Right ventricle myocardium inferior (tissue), 1 donor: Measurements from ENCODE around the gene ZNF554. TPM values are rescaled to one million over a fixed set of nuclear protein-coding genes. Genes with fewer than 3 reads are reported as not detected.

ENCODE experiments used
- ATAC-seq: fragments of 200-7000 bp; cut with Tn5 transposase; one replicate; pipeline ENCODE4 v1.9.1; 2020; ENCODE audit warnings: mild to moderate bottlenecking, moderate library complexity
- DNase-seq: peaks from one replicate; pipeline ENCODE4 v3.0.0; 2021; ENCODE audit errors: missing footprints
- intact Hi-C: fragments of 100-400 bp; cut with DNase I; formaldehyde crosslinking; loops from one replicate; pipeline ENCODE4 v1.11.0; 2022
- long read RNA-seq: library from polyadenylated mRNA; unstranded; transcript quantifications from one replicate; pipeline ENCODE4 v2.0.0, GENCODE V29; 2021
- total RNA-seq: library from RNA; stranded (reverse); fragmentation: NEBNext Ultra II Directional; extraction: Animal tissue kit (Norgen Biotek cat#: 25700); gene quantifications from one replicate; pipeline ENCODE4 v1.2.1, GENCODE V29; 2021
- donor health status: DM: no; HTN: yes; CAD: no; lungs with severe emphysema.

ZNF554 gene
- total RNA-seq: 3.7 TPM
- long read RNA-seq, partial matches to known transcripts: 0 of 5 reads
- long read RNA-seq, other reads (novel, unspliced or antisense): 1 of 5 reads

DNA sequence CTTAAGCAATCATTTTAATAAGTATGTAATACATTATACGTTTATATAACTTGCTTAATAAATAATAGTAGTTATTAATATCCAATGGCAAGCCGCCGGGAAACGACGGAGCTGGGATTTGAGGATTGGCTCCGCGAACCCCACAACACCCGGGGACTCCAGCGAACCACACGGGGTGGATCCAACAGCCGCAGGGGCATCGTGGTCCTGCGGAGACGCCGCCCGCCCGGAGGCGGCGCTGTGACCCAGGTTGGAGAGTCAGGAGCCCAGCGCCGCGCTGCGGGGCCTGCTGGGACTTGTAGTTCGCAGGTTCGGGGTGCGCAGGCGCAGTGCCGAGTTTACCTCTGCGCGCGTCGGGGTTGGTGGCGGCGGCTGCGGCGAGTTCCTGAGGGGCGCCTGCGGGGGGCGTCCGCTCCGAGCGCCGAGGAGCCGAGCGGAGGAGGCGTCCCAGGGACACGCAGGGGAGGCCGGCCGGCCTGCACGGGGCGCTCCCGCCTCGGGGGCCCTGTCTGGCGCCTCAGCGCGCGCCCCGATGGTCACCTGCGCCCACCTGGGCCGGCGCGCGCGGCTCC lies at the start of gene ZNF554:
Gene ZNF554, plus strand, starts transcription at position 329 of the 572 bp plus-strand sequence. Its CDS starts 204 bp downstream, at position 533.
- DNase-seq (peak; percentile 99), ATAC-seq (peak; percentile 98)
- intact Hi-C loops: no loop called here

DNA sequence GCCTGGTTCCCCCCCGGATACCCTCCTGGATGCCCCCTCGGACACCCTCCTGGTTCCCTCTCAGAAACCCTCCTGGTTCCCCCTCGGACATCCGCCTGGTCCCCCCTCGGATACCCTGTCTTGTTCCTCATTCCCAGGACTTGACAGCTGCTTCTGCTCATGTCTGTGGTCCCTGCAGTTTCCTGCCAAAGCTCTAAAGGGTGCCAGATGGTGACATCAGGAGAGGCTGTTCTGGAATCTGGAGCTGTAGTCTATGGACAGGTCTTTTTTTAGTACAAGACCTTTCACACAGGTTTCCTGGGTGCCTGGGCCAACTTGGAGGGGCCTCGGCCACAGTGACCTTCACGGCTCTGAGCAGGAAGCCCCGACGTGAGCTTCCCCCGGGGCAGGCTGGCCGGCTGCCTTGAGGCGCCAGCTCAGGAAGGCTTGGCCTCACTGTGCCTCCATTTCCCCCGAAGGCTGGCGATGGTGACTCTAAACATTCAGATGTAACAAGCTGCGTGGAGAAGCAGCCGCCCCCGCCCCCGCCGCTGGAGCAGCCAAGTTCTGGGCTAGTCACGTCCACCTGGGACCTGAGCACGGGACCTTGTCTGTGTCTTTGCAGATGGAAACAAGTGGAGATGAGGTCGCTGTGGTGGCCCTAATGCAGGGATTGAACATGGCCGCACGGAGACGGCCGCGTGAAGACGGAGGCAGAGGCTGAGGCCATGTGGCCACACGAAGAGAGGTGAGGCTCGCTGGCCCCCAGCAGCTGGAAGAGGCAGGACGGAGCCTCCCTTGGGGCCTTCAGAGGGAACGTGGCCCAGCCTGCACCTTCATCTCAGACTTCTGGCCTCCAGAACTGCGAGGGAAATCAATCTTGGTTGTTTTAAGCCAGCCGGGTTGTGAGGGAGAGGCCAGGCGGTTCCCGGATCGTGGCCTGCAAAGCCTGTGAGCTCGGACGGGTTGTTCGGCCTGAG lies 49.3 kb upstream of the ZNF554 start:
- DNase-seq (peak; percentile 66), ATAC-seq (peak; percentile 83)
- intact Hi-C loops: no loop called here

DNA sequence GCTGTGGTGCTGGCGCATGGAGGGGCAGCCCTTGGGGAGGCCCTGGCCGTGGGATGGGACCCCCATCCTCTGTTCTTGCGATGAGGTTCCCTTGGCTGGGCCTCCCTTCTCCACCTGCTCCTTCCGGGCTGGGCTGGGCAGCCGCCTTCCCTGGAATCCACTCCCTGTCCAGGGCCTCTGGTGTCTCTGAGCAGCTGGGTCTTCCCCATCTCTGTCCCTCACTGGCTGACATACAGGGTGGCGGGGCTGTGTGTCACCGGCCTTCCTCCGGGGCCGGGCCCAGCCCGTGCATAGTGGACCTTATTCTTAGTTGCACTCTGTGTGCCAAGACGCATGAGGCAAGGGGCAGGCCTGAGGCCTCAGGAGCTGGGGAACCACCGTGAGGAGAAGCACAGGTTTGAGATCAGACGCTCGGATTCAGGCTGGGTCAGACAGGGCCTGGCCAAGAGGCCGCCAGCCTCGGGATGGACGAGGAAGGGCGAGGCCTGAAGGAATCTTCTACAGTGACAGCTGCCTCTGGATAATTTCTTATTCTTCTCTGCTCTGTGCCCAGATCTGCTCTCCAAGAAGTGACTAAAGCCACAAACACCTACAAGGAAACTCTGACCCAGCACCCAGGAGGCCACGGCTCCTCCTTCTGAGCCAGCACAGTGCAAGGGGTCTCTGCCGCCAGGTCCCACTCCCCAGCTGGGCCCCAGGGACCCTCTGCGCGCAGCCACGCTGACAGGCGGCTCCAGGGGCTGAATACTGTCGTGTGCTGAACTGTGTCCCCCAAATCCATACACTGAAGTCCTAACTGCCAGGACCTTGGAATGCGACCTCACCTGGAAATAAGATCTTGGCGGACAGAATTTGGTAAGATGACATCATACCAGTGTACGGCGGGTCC lies 47.6 kb upstream of the ZNF554 start:
- intact Hi-C loops: no loop called here
- DNase-seq (peak; percentile 67), ATAC-seq (peak; percentile 14)

DNA sequence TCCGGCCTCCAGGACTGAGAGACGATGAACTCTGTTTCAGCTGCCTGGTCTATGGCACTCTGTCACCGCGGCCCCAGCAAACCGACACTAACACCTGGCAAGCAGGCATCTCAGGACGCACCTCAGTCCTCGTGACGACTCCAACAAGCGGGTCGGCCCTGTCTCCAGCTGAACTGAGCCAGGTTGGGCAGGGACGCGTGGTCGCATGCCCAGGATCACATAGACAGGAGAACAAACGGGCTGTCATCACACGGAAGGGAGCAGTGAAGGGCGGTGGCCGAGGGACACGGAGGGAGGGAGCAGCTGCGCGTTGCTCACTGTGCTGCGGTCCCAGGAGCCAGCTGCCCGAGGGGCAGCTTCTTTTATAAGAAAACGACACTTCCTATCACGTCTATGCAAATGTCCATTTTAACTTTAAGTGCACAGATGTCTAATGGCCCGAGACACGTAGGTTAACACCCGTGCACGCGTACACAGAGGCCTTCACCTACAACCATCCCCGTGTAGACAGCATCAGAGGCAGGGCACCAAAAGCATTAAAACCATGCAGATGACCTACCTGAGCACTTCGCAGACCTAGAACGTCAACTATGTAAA lies 45.5 kb upstream of the ZNF554 start:
- ATAC-seq (peak; percentile 48), DNase-seq (peak; percentile 72)
- intact Hi-C loops: loop anchor here (1.0 kb wide), 1 partner anchor 23 kb away; no protein-coding TSS in a partner anchor

DNA sequence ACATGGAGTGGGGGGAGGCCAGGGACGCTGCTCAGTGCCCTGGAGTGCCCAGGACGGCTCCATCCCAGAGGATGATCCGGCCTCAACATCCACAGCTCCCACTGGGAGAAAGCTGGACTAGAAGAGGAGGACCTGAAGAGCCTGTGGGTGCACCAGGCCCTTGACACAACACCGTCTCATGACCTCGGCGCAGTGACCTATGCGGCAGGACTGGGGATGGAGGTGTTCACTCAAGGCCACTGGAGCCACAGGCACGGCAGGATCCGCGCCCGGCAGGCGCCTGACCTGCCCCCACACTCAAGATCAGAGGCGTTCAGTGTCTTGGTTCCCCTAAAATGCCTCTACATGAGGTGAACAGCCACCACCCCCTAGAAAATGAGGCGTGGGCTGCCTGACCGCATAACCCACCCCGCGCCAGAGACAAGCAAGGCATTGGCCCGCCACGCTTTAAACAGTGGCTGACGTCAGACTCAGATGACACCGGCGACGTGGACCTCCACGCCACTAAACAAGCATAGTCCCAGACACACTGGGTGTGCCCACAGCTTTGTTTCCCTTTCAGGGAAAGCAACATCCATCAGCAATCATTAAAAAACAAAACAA lies 44.6 kb upstream of the ZNF554 start:
- intact Hi-C loops: loop anchor here (1.0 kb wide), 1 partner anchor 22 kb away; no protein-coding TSS in a partner anchor
- DNase-seq (peak; percentile 54), ATAC-seq (peak; percentile 0)

DNA sequence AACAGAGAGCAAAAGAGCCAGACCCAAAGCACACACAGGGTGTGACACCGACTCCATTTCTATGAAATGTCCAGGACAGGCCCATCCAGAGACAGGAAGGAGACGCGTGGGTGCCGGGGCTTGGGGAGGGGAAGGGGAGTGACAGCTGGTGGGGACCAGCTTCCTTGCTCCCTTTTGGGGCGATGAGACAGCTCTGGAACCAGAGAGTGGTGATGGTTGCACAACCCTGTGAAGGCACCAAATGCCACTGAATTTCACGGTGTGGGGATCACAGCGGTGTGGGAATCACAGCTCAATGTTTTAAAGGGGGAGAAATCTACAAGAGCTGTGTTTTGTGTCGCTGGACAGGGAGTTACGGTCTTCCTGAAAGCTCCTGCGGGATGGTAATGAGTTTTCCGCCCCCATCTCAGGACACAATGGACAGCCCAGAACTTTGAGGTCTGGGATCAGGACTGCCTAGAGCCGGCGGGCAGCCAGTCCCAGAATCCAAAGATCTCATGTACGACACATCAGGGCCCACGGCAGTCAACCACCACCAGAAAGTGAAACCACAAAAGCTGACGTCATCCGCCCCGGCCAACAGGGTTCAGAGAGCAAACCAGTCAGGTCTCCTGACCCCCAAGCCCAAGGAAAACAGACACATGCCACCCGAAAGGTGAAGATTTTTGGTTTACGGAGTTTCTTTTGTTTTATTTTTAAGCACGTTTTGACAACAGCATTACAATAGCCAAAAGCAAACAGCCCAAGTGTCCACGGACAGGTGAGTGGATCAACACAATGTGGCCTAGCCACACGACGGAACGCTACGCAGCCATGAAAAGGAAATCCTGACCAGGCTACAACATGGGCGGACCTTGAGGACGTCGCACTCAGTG lies 43.9 kb upstream of the ZNF554 start:
- ATAC-seq (peak; percentile 36), DNase-seq (peak; percentile 89)
- intact Hi-C loops: no loop called here

DNA sequence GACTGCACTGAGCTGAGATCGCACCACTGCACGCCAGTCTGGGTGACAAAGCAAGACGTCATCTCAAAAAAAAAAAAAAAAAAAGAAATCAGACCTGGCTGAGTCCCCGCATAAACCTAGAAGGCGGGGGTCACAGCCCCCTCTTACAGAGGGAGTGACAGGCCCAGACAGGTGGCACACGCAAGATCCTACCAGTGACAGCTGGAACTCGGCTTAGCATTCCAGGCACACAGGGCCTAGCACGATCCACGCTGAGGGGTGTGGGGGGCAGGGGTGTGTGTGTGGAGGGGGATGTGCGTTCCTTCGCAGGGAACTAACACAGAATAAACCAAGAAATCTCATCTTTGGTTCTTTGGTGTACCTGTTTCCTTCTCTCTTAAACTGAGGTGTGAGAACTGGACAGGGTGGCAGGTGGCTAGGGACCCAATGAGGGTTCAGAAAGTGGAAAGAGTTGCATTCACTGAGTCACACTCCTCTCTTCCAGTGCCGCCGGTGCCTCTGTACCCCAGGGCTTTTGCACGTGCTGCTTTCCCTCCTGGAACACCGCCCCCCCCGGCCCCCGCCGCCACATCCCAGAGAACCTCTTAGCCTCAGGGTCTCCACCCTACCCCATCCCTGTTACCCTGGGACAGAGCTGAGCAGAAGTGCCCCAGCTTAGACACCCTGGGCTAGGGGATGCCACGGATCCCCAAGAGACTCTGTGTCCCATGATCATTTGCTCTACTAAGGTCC lies 41.5 kb upstream of the ZNF554 start:
- no peak for ATAC-seq
- DNase-seq: no peak

DNA sequence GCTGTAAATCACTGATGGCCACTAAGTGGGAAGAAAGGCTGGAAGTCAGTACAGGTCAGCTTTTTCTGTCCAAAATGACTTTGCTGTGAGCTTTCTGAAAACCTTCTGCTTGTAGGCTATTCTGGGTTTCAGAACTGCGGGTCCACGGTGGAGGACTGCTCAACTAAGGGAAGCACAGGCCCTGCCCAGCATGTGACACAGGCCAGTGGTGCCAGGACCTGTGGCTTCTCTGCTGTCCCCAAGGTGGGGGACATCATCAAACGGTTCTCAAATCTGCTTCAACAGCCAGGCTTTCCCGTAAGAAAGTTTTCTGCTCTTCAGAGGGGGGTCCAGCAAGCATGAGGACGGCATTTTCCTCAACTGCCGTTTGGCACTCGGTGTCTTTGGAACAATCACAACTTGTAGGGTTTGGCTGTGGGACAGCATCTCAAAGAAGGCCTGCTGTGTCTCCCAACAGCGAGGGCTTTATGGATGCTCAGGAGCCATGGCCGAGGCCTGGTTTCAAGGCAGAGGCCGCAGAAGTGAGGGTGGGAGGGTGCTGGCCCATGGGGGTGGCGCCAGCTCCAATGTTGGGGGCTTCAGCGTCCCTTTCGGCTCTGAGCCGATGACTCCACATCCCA lies 40.4 kb upstream of the ZNF554 start:
- intact Hi-C loops: no loop called here
- no peak for ATAC-seq
- DNase-seq: no peak

More for the DNA sequence above, 41.5 kb upstream of the ZNF554 start:
- intact Hi-C loops: no loop called here

DNA sequence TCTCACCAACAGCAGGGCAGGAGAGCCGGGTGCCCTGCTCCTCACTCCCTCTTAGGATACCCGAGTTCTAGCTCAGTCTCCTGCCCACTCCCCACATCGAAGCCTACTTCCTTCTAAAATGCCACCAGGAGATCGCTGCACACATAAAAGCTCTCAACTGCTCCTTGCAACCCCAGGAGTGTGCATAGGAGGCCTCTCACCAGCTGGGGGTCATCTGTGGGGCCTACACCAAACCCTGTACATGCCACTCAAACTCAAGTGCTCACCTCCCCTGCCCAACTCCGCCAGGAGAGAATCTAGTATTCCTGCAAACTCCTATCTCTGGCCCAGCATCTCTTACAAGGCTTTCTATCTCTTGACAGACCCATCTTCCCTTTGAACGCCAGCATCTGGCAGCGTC lies 39.4 kb upstream of the ZNF554 start:
- ATAC-seq (no peak), DNase-seq (no peak)
- intact Hi-C loops: no loop called here

DNA sequence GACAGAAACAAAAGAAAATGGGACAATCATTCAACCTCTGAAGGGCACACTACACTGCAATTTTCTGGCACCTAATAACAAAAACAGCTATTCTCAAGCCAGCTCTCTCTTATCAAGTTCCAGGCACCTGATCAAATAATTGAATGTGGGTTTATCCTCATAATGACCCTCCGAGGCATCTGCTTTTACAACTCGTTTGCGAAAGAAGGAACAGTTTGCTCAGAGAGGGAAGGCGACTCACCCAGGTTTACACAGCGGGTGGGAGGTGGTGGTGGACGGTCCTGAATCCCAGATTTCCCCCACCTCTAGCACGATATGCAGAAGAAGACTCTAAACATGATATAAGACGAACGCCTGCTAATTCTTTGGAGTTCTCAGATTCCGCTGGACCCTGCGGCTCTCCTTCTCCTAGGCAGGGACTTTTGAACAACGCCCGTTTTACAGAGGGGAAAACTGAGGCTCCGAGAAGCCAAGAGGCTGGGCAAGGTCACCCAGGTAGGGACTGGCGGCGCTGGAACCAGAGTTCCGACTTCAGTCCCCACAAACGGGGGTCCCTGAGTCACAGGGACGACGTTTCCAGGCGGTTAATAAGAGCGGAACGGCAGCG lies 37.2 kb upstream of the ZNF554 start:
- ATAC-seq (no peak), DNase-seq (no peak)
- intact Hi-C loops: no loop called here

DNA sequence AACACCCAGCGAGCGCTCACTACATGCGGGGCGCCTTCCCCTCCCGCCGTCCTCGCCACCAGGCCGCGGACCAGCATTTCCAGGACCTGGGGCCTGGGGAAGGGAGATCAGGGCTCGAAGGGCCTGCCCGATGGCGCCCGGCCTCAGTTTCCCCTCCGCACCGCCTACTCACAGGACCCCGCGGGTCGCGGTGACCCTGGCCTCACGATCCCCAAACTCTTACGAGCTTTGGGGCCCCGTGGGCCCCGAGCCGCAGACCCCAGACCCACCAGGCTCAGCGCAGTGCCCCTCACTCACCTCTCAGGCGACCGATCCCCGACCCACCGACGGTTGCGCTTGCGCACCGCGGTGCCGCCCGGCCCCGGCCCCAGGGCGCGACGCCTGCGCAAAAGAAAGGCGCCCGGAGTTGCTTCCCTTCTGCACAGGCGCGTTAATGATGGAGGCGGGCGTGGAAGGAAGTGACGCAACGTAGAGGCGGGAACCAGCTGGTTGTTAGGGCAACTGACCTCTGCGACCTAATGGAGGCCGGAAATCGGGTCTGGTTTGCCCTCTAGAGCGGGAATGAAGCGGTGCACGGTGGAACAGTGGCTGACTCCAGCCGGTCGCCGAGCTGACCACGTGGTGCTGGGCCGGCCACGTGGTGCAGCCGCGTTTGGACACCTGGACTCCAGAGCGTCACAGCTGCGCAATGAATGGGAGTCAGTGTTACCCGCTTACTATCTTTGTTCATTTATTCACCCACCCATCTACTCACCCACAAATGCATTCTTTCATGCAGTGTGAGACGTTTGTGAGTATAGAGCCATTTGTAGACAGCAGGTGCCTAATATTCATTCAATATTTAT lies 36.5 kb upstream of the ZNF554 start, which contains the start of gene SGTA:
Gene SGTA, minus strand, starts transcription at position 338 of the 845 bp plus-strand sequence. CDS start 14,205 bp downstream, outside the sequence.
- intact Hi-C loops: no loop called here
- peak; percentile 91 for ATAC-seq
- peak; percentile 98 for DNase-seq

DNA sequence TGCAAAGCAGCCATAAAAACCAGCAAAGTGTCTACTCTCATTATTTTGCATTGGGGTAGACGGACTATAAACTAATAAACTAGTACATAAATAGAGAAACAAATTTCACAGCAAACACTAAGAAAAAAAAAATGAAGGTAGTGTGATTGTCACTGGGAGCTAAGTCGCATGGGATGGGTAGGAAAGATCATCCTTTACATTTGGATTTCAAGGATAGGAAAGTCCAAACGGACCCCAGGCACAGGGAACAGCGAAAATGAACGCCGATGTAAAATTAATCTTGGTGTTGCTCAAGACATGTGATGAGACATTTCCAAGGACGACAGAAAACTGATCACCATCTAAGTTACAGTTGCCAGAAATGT lies 35.9 kb upstream of the ZNF554 start:
- intact Hi-C loops: no loop called here
- DNase-seq (no peak), ATAC-seq (no peak)

DNA sequence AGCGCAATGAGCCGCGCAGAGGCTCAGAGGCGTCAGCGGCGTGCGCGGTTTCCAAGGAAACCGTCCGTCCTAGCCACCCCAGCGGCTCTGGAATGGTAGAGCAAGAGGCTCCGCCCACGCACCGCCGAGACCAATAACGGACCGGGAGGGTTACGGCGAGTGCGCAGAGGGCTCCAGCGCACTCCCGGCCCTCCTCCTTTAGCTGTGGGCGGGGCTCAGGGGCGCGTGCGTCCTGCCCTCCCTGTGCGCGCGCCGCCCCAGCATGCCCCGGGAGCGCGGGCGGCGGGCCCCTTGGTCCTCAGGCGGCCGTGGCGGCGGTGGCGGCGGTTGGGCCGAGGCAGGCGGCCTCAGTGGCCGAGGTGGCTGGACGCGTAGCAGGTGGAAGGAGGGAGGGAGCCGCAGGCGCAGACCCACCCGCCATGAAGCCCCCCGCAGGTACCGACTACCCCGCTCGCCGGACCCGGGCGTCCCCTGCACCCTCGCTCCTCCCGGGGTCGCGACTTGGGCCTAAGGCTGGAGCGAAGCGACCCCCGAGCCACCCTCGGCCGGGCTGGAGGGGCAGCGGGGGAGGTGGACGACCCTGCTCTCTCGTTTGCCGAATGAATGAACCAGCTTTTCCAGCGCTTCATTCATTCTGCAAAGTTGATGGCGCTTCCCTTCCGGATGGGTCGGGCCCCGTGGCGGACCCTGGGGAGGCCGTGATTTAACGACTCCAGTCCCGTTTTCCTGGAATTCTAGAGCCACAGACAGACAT lies 34.2 kb upstream of the ZNF554 start, which contains the start of gene THOP1:
Gene THOP1, plus strand, starts transcription at position 260 of the 754 bp plus-strand sequence. Its CDS starts 160 bp downstream, at position 420.
- intact Hi-C loops: no loop called here
- ATAC-seq: peak; percentile 94
- peak; percentile 100 for DNase-seq

DNA sequence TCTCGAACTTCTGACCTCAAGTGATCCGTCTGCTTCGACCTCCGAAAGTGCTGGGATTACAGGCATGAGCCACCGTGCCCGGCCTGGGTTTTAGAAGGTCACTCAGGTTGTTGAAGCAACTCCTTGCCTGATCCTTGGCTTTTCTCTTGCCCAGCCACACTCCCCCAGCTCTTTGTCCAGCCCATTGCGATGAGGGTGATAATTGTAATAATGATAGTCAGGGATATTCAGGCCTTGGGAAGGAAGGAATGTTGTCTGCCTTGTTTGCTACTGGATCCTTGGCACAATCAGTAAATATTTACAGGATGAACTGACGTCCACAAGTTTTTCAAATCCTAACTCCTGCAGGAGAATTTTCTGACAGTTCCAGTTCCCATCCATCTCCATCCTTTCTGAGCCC lies 32.6 kb upstream of the ZNF554 start:
- DNase-seq: no peak
- intact Hi-C loops: no loop called here
- ATAC-seq: no peak
